ENCODE results near the gene CLEC18C. TPM values are rescaled to one million over a fixed set of nuclear protein-coding genes. Genes with fewer than 3 reads are reported as not detected.

The CLEC18C gene
- total RNA-seq, 6 donors from 2014 or later, result 0.44 to 0.69 (median 0.54) TPM; not detected in 3

- ATAC-seq (ENCODE audit: low FRiP score in 2 of 2), result no peak
- TF ChIP-seq EP300 (IDR thresholded peaks at IDR 0.05) (no peak), POLR2A (IDR thresholded peaks at IDR 0.05) (no peak), POLR2AphosphoS5 (IDR thresholded peaks at IDR 0.05) (no peak)
- TF ChIP-seq, protein P1, sequence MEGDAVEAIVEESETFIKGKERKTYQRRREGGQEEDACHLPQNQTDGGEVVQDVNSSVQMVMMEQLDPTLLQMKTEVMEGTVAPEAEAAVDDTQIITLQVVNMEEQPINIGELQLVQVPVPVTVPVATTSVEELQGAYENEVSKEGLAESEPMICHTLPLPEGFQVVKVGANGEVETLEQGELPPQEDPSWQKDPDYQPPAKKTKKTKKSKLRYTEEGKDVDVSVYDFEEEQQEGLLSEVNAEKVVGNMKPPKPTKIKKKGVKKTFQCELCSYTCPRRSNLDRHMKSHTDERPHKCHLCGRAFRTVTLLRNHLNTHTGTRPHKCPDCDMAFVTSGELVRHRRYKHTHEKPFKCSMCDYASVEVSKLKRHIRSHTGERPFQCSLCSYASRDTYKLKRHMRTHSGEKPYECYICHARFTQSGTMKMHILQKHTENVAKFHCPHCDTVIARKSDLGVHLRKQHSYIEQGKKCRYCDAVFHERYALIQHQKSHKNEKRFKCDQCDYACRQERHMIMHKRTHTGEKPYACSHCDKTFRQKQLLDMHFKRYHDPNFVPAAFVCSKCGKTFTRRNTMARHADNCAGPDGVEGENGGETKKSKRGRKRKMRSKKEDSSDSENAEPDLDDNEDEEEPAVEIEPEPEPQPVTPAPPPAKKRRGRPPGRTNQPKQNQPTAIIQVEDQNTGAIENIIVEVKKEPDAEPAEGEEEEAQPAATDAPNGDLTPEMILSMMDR (IDR thresholded peaks at IDR 0.05), result no peak
- H3K4me3 ChIP-seq, result no peak overlapping the region
- DNase-seq, result peak in 1 of 2 donors; percentile 56
- H3K27me3 ChIP-seq, result no peaks in the 10 kb centered on the region
- no peaks in the 10 kb centered on the region for H3K9me3 ChIP-seq
- no peaks in the 10 kb centered on the region for H3K4me1 ChIP-seq
- 90 to 91% methylated on average over 11 of the region's 11 CpGs for WGBS, 2 donors
- no peak overlapping the region for H3K27ac ChIP-seq
- peaks cover 60 to 100% (median 92%) of the 10 kb centered on the region in 4 donors for H3K36me3 ChIP-seq
Observed at GRCh38 chr16:70157105-70157476, 16.5 kb upstream of the CLEC18C start.

DNA sequence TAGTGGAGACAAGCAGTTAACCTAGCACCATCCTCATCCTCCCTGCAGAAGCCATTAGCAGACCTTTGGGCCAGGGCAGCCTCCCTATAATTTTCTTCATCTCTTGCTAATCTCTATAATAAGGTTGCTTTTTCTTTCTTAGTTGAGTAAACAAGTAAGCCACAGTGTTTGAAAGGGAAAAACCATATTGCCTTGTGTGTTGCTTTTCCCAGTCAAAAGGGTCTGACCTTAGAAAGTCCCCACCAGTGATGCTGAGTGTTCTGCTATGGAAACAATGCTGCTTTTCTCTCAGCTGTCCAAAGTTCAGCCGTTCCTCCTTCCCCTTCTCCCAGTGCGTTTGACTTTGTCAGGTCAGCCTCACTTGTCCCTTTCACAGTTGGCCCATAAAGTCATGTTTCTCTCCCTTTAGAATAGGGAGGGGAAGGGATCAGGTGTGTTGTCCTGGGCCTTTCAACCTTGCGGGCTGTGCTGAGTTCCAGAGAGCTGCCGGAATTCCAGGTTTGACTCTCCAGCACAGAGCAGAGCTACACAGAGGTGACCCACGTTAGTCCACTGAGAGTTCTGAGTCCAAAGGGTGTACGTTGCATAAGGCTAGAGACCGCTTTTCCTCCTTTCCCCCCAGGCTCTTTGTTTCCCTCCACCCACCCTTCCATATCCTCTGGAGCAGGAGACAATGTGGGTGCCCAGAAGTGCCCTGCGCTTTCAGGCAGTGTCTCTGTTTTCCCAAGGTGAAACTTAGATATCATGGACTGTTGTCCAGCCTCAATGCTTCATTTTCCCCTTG lies 15.9 kb upstream of the CLEC18C start:
- H3K27me3 ChIP-seq, result no peaks in the 10 kb centered on the region
- TF ChIP-seq, protein P1 (IDR thresholded peaks at IDR 0.05), result no peak
- TF ChIP-seq POLR2A (IDR thresholded peaks at IDR 0.05) (no peak), POLR2AphosphoS5 (IDR thresholded peaks at IDR 0.05) (no peak), EP300 (IDR thresholded peaks at IDR 0.05) (no peak)
- 86 to 89% methylated on average over 8 of the region's 8 CpGs for WGBS, 2 donors
- H3K9me3 ChIP-seq, result no peaks in the 10 kb centered on the region
- DNase-seq, result no peak
- H3K36me3 ChIP-seq, result peaks cover 59 to 100% (median 90%) of the 10 kb centered on the region in 4 donors
- H3K27ac ChIP-seq, result no peak overlapping the region
- no peaks in the 10 kb centered on the region for H3K4me1 ChIP-seq
- no peak overlapping the region for H3K4me3 ChIP-seq
- ATAC-seq (ENCODE audit: low FRiP score in 2 of 2), result no peak

DNA sequence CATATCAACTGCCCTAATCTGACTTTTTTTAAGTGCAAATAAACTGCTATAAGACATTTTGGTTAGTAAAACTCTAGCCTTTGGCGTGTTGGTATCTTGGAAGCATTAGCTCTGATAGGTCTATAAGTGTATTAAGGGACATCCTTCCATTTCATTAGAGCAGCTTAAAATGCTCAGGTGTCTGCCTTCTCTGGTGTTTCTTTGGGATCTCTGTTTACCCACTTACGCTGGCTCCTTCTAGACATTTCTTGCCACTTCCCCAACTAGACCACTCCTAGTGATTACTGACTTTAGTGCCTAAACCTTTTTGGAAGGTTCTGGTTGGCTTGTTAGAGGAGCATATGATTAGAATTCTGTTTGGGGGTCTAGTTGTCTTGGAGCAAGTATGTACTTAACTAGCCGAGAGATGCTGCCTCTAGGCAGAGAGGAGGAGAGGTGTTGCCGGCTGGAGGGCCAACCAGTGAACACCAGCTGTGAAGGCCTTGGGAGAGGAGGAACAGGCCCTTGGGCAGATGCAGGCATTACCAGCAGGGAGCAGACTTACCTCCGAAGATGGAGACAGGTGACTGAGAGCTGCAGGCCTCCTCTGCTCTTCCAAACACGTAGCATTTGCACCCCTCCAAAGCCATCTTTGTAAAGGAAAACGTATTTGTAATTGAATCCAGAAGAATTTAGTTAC lies 15.2 kb upstream of the CLEC18C start:
- DNase-seq (no peak), ATAC-seq (ENCODE audit: low FRiP score in 2 of 2) (no peak)
- Histone ChIP-seq H3K9me3 (no peaks in the 10 kb centered on the region), H3K27ac (no peak overlapping the region), H3K4me1 (no peaks in the 10 kb centered on the region), H3K4me3 (no peak overlapping the region), H3K27me3 (no peaks in the 10 kb centered on the region), H3K36me3 (peaks cover 54 to 96% (median 85%) of the 10 kb centered on the region in 4 donors)
- TF ChIP-seq, protein P1 (IDR thresholded peaks at IDR 0.05), result no peak
- TF ChIP-seq POLR2A (IDR thresholded peaks at IDR 0.05) (no peak), EP300 (IDR thresholded peaks at IDR 0.05) (no peak), POLR2AphosphoS5 (IDR thresholded peaks at IDR 0.05) (no peak)
- WGBS, 2 donors, result 83 to 87% methylated on average over 7 of the region's 7 CpGs

- Histone ChIP-seq H3K27me3 (no peaks in the 10 kb centered on the region), H3K27ac (no peak overlapping the region), H3K36me3 (peaks cover 45 to 83% (median 73%) of the 10 kb centered on the region in 4 donors), H3K4me3 (no peak overlapping the region), H3K9me3 (no peaks in the 10 kb centered on the region), H3K4me1 (no peaks in the 10 kb centered on the region)
- ATAC-seq (ENCODE audit: low FRiP score in 2 of 2) (no peak), DNase-seq (no peak)
- TF ChIP-seq EP300 (IDR thresholded peaks at IDR 0.05) (no peak), POLR2A (IDR thresholded peaks at IDR 0.05) (no peak), POLR2AphosphoS5 (IDR thresholded peaks at IDR 0.05) (no peak)
- TF ChIP-seq, protein P1 (IDR thresholded peaks at IDR 0.05), result no peak
- WGBS, 2 donors, result 79 to 82% methylated on average over 9 of the region's 9 CpGs
Observed at GRCh38 chr16:70159355-70160348, 13.9 kb upstream of the CLEC18C start.

All from upper lobe of left lung (tissue), 6 donors.